ENCODE results near the gene SERPINA6.

GRCh38 chr14:94292526-94292871 is 30.6 kb downstream of the SERPINA6 start:
- TF ChIP-seq, protein P1, sequence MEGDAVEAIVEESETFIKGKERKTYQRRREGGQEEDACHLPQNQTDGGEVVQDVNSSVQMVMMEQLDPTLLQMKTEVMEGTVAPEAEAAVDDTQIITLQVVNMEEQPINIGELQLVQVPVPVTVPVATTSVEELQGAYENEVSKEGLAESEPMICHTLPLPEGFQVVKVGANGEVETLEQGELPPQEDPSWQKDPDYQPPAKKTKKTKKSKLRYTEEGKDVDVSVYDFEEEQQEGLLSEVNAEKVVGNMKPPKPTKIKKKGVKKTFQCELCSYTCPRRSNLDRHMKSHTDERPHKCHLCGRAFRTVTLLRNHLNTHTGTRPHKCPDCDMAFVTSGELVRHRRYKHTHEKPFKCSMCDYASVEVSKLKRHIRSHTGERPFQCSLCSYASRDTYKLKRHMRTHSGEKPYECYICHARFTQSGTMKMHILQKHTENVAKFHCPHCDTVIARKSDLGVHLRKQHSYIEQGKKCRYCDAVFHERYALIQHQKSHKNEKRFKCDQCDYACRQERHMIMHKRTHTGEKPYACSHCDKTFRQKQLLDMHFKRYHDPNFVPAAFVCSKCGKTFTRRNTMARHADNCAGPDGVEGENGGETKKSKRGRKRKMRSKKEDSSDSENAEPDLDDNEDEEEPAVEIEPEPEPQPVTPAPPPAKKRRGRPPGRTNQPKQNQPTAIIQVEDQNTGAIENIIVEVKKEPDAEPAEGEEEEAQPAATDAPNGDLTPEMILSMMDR (IDR thresholded peaks at IDR 0.05) = no peak
- TF ChIP-seq POLR2A (IDR thresholded peaks at IDR 0.05) = no peak

All from ovary (tissue), 3 donors.